GM19463 (cell line): ENCODE results near the gene AFF2.

Experiments
- ATAC-seq: cut with Tn5 transposase; IDR thresholded peaks from one replicate; pipeline ENCODE4 v1.9.1; 2021; ENCODE audit warnings: mild to moderate bottlenecking, moderate library complexity; ENCODE audit not compliant: unreplicated experiment

The AFF2 gene

DNA sequence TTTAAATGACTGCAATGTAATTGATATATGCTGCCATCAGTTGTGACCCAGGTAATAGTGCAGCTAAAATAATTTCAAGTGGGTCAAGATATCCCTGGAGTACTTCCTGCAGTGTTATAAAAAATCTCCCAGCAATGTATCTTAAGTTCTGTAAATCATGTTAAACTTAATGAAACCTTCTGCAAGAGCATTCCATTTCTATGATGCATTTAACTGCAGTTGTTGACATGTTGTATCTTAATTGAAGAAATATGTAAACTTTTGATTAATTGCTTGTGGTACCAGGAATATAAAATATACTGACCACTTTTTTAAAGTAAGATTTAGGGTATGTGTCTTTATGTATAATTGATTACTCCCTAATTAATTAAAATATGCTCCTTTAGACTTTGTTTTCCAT is 213.6 kb downstream of the AFF2 start:
- no peak for ATAC-seq

DNA sequence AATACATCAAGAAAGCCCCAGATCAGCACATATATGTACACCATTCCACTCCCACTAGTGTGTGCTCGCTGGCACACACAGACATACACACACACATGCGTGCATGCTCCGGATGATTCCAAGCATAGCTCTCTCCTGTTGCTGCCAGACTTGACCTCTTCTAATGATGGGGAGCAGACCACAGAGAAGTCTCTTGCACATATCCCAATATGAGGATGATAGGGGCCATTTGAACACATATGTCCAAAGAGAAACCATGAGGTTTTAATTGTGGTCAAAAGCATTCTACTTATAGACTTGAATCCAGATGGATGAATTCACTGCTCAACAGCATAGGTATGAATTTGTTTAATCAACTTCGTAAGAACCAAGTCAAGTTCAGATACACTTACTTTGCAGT is 214.9 kb downstream of the AFF2 start:
- no peak for ATAC-seq

GRCh38 chrX:148722966-148723365 is 222.5 kb downstream of the AFF2 start:
- no peak for ATAC-seq

DNA sequence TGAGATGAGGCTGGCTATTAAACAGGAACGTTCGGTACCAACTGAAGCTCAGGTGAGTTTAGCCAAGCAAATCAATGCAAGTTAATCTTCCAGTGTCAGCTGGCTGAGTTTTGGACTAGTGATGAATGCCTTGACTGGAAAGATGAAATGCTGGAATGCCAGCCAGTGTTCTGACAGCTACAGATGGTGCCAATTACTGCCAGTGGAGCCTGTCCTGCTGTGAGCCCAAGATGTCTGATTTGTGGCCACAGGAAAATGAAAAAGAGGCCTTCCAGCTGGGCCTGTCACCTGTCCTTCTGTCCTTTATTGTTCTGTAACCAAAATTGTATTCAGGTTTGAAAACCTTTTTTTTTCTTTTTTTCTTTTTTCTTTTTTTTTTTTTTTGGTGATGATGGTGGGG is 223.1 kb downstream of the AFF2 start:
- no peak for ATAC-seq

DNA sequence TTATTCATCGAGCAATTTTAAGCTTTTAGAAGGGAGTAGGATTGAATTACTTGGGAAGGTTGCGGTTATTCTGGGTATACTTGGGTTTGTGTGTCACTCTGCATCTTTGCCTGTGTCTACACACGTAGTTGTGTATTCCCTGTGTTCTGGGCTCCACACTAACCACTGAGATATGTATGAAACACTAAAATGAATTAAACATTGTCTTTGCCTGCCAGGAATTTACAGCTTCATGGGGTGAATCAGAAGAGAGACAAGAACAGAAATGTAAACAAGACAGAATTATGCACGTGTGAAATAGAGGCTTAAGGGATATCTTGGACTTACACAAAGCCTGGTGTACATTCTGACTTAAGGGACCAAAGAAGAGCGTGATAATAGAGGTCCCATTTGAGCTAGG is 228.5 kb downstream of the AFF2 start:
- ATAC-seq: no peak

- no peak for ATAC-seq
These were observed 232.3 kb downstream of the AFF2 start for GRCh38 chrX:148732743-148733142.

DNA sequence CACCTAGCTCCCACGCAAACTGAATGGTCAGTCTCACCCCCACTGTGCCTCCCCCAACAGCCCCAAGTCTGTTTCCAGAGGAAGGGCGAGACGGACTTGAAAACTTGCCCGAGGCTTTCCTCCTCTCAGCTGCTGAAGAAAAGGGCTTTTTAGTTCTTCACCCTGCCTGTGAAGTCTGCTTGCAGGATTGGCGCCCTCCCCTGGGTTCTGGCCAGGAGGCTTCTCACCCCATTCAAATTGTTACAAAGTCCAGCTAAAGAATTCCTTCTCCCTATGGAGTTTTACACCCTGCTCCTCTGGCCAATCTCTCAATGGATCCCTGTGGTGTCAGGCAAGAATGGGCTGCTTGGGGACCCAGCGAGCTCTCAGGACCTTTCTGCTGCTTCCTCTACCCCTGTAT is 241.0 kb downstream of the AFF2 start:
- ATAC-seq: no peak

GRCh38 chrX:148755111-148755510 is 254.7 kb downstream of the AFF2 start:
- no peak for ATAC-seq

GRCh38 chrX:148763896-148764295 is 263.5 kb downstream of the AFF2 start:
- ATAC-seq: no peak

GRCh38 chrX:148768296-148768695 is 267.9 kb downstream of the AFF2 start:
- no peak for ATAC-seq

GRCh38 chrX:148771440-148771839 is 271.0 kb downstream of the AFF2 start:
- ATAC-seq: no peak

- ATAC-seq: no peak
These were observed 273.9 kb downstream of the AFF2 start for GRCh38 chrX:148774276-148774675.

- ATAC-seq: no peak
These were observed 283.7 kb downstream of the AFF2 start for GRCh38 chrX:148784137-148784536.

DNA sequence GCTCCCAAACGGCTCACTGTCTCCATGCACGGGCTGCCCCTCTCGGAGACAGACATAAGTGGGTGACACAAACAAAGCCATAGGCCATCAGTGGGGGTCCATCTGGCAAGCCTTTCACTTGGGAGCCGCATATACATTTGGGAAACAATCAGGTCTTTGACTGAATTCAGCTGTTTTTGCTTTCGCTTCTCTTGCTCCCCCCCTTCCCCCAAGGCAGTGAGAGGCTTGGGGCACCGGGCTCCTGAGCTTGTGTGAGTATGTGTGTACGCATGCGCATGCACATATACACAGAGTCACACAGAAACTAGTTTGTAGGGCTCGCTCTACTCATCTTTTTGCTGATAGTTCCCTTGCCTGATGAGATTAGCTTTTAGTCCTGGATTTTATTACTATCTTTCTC is 284.4 kb downstream of the AFF2 start:
- ATAC-seq: peak; percentile 89

- ATAC-seq: peak; percentile 47
These were observed 284.8 kb downstream of the AFF2 start for GRCh38 chrX:148785256-148785655.

GRCh38 chrX:148788449-148788848 is 288.0 kb downstream of the AFF2 start:
- no peak for ATAC-seq

- no peak for ATAC-seq
These were observed 293.9 kb downstream of the AFF2 start for GRCh38 chrX:148794350-148794749.

DNA sequence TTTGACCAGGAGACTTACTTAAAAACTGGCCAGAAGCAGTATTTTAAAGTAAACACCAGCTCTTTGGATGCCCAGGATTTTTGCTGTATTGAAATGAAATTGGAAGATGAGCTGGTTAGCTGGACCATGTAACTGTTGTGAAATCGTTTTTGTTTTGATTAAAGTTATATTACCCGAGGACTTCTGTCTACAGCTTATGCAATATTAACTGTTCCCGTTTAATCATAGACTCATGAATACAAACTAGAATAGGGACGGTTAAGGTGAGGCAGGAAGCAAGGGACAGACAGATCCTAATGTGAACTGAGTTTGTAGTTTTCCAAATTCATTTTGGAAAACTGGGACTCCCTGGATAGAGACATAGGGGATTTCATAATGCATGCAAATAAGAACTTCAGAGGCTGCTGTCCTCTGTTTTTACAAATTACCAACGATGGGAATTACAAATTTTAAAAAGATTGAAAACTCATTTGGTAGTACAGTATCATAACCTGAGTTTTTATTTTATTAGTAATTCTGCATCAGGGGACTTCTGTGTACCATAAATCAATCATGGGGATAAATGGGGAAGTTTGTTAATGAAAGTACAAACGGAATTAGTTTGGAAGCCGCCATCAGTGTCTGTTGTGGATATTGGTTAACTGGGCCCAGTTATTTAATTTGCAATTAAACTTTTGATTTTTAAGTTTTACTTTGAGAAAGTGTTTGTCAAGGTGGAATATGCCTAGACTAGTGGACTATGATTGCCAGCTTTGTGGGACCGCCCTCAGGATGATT is 304.4 kb downstream of the AFF2 start:
- no peak for ATAC-seq

- ATAC-seq: no peak
These were observed 305.9 kb downstream of the AFF2 start for GRCh38 chrX:148806145-148806870.

GRCh38 chrX:148808833-148809232 is 308.4 kb downstream of the AFF2 start:
- no peak for ATAC-seq

DNA sequence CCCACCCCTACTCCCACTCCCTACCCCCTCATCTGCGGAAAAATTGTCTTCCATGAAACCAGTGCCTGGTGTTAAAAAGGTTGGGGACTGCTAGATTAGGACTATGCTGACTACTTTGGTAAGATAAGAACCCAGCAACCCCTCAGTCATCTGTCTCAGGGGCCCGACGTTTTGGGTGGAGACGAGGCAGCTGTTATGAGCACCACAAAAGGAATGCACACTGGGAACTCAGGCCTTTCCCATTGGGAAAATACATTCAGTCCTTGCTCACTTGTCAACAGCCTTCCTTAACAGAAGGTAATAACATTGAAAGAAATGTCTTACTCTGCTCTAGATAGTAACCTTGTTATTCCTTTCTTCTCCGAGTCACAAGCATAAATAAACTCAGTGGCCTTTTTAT is 310.8 kb downstream of the AFF2 start:
- no peak for ATAC-seq

DNA sequence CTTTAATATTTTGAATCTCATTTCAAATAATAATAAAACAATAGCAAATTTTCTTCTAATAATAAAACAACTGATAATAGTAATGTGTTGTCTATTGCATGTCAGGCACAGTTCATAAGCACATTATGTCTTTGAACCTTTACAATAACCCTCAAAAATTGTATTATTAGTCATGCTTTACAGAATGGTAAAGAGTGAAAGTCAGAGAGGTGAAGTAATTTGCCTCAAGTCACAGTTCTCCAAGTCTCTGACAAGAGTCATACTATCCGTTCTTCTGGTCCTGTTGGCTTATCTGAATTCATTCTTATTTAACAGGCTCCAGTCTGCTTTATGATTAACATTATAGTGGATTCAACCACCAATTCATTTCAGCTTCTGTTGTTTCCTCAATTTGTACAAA is 313.0 kb downstream of the AFF2 start:
- ATAC-seq: no peak
